NCI-H1105 (cell line): ENCODE results near the gene NUDT14.
A peak's percentile ranks its signal among the peaks of the same experiment; 100 is the strongest.

ENCODE experiments used
- DNase-seq: peaks from one replicate; lab custom pipeline; 2025; lab: John Stamatoyannopoulos, UW

Gene NUDT14

GRCh38 chr14:105199093-105199492 is 18.0 kb upstream of the NUDT14 start:
- DNase-seq: no peak

- no peak for DNase-seq
Measured at GRCh38 chr14:105198588-105198987, 17.5 kb upstream of the NUDT14 start.

GRCh38 chr14:105197211-105197641 is 16.1 kb upstream of the NUDT14 start:
- DNase-seq: no peak

- no peak for DNase-seq
Measured at GRCh38 chr14:105196265-105196960, 15.3 kb upstream of the NUDT14 start.

DNA sequence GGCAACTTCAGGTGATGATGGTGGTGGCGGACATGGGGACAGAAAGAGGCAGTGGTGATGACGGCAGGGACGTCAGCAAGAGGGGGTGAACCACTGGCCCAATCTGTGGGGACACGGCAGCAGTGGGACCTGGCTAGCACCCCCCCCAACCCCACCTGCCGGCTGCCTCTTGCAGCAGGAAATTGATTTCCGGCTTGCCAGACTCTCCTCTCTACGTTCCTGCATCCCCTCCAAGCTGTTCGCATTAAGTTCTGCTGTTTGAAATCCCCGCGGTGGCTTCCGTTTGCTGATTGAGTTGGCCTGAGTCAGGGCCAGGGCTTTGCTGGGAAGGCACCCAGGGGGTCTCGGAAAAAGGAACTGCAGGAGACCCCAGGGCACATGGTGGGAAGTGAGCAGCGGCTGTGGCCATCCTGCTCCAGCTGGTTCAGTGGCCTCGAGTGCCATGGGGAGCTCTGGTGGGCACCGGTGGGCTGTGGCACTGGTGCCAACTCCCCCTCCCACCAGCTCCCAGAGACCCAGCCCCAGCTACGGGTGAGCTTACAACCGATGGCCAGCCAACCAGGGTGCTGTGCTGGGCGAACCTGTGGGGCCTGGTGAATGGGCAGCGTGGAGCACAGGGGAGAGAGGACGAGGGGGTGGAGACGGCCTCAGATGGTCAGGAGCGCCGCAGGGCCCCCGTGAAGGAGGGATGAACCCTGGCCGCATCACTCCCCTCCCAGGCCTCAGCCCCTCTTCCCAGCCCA is 14.6 kb upstream of the NUDT14 start:
- no peak for DNase-seq

DNA sequence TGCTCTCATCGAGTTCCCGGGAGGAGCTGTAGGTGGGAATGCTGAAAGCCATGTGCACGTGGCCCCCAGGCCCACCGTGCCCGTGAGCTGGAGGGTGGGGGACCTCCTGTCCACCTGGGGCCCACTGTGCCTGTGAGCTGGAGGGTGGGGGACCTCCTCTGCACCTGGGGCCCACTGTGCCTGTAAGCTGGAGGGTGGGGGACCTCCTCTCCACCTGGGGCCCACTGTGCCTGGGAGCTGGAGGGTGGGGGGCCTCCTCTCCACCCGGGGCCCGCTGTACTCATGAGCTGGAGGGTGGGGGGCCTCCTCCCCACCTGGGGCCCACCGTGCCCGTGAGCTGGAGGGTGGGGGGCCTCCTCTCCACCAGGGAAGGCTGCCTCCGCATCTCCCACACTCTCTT is 13.9 kb upstream of the NUDT14 start:
- DNase-seq: no peak

DNA sequence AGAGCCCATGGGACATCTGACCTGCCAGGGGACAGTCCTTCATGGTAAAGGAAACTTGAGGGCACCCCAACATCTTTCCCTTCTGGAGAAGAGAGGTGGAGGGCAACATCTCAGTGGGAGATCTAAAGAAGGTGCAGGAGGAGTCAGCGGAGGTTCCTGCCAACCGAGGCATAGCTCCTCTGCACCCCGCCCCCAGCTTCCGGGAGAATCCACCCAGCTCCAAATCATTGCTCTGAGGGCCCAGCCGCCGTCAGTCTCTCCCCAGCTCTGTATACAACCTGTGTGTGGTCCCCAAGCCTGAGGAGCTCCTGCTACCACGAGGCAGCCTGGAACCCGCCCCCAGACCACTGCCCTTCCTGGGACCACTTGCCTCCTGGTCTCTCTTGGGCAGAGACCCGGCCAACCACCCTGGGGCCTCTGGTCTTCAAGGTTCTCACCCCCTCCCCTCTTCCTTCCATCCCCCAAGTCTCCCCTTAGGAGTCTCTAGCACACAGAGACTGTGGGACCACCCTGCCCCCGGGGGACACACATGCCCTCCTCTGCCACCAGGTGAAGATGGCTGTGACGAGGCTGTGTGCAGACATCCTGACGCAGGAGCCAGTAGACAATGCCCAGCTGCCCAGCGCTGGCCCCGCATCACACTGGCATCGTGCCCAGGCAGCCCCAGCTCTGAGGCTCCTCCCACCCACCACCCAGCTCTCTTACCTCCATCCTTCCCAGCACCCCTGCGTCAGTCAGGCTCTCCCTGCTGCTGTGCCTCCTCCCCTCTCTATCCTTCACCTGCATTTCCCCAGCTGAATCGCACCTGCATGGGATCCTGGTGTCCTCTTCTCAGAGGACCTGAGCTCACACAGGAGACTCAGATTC is 13.0 kb upstream of the NUDT14 start:
- peak; percentile 93 for DNase-seq

DNA sequence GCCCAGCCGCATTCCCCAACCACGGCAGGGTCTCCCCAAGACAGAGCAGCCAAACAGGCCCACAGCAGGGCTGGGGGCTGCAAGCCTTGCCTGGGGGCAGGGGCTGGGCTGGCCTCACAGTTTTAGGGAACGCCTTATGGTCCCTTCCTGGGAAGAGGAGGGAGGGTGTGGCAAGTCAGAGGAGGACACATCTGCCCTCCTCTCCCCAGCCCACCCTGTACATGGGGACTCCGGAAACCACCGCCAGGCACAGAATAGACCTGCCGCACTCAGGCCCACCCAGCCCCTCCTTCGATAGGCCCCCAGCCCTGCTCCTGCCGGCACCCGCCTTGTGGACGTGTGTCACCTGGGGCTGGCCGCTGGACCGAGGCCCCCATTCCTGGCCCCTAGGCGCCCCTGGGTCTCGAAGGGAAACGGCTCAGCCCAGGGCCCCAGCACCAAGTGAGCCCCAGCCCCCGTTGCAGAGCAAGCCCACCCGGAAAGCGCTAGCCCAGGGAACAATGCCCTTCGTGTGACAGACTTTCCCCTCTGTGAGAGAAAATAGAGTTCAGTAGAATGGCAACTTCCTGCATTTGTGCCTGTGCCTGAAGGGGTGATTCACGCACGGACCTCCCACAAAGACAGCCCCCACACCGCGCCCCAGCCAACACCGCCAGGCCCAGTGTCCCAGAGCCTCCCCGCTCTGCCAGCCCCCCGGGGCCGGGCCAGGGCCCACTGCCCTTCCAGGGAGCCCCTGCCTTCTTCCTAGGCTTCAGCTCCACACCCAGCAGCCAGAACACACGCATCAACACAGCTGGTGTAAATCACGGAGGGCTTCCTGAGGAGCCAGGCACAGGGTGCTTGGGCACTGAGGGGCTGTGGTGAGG is 12.0 kb upstream of the NUDT14 start:
- DNase-seq: no peak

DNA sequence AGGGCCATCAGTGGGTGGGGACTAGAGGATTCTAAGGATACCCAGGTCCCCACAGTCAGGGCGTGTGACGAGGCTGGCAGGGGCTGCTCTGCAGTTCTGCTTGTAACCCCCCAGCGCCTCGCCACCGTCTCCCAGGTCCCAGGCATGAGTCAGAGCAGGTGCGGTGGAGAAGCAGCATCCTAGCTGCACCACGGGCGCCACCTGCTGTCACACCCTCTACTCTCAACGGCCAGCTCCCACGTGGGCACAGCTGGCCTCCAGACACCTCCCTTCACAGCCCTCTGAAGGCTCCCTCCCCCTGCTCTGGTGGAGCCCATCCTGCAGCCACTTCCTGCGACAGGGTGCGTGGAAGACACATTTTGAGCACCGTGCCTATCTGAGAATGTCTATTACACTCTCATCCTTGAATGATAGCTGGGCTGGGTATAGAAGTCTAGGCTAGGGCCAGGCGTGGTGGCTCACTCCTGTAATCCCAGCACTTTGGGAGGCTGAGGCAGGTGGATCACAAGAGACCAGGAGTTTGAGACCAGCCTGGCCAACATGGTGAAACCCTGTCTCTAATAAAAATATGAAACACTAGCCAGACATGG is 6.9 kb upstream of the NUDT14 start:
- no peak for DNase-seq

DNA sequence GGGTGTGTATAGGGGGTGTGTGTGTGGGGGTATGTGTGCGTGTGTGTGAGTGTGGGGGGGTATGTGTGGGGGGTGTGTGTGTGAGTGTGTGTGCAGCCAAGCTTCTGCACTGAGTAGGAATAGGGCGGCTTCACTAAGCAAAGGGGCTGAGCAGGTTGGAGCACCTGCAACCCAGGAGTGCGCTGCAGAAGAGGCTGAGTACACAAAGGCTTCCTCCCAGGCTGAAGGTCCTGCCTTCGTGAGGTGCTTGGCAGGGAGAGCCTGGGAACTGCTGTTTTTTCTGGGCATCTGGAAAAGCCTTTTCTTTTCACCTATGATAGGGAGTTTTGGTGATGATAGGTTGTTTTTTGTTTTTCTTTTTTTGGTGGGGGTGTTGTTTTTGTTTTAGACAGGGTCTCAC is 6.0 kb upstream of the NUDT14 start:
- DNase-seq: no peak

DNA sequence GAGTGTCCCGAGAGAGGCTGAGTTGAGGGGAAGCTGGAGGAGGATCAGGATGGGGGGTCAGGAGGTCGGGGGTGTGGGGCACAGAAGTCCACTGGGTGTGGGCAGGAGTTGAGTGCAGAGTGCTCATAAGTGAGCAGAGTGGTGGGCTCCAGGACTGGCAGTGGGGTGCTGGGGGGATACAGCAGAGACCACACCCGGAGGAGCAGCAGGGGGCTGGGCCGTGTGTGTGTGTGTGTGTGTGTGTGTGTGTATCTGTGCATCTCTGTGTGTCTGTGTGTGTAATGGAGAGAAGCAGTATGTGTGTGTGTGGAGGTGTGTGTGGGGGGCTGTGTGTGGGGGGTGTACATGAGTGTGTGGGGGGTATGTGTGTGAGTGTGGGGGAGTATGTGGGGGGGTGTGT is 4.9 kb upstream of the NUDT14 start:
- no peak for DNase-seq

GRCh38 chr14:105185001-105185400 is 3.9 kb upstream of the NUDT14 start:
- DNase-seq: no peak

- DNase-seq: no peak
Measured at GRCh38 chr14:105184461-105184860, 3.3 kb upstream of the NUDT14 start.

DNA sequence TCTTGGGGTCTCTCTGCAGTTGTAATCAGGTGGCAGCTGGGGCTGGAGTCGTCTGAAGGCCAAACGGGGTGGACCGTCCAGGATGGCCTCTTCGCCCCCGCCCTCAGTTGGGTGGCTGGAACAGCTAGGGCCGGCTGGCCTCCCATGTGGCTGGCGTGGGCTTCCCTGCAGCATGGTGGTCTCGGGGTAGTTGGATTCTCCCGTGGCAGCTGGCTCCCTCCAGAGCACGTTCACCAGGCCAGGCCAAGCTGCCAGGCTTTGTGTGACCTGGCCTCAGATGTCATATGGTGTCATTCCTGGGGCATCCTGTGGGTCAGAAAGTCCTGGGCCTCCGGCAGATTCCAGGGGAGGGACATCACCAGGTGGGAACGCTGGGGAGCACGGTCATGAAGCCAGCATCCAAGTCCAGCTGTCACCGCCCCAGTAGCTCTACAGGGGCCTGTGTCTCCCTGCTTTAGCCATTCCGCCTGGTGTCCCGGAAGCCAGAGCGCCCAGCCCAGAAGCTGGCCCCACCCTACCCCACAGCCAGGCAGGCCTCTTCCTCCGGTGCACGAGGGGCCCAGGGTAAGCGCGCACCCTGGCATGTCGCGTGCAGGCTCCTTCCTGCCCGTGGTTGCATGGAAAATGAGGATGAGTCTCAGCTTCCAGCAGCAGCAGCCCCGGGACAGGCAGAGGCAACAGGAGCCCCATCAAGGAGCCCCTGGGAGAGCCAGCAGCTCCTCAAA is 1.3 kb upstream of the NUDT14 start:
- no peak for DNase-seq

GRCh38 chr14:105181549-105182295 is 610 bp upstream of the NUDT14 start:
- DNase-seq: no peak

- no peak for DNase-seq
Measured at GRCh38 chr14:105179191-105179590, 1.9 kb downstream of the NUDT14 start.

- no peak for DNase-seq
Measured at GRCh38 chr14:105178868-105179140, 2.3 kb downstream of the NUDT14 start.

GRCh38 chr14:105178069-105178867 is 2.8 kb downstream of the NUDT14 start:
- DNase-seq: no peak

GRCh38 chr14:105177082-105177481 is 4.0 kb downstream of the NUDT14 start:
- no peak for DNase-seq
